Measurements from ENCODE around the gene CCDC57. TPM values are rescaled to one million over a fixed set of nuclear protein-coding genes. Genes with fewer than 3 reads are reported as not detected.

Gene CCDC57
- total and polyA plus RNA-seq, 2 experiments from 2014 or later = 10.6 to 15.3 TPM

- no peaks in the 10 kb centered on the region for H3K9me2 ChIP-seq (ENCODE audit: insufficient read depth)
- H3K36me3 ChIP-seq (ENCODE audit: low read depth) = peaks cover 37% of the 10 kb centered on the region
- 30 to 32% methylated on average over 27 of the region's 27 CpGs for WGBS, 2 experiments (ENCODE audit: low coverage in 1 of 2, low lambda C conversion rate in 2 of 2, missing lambda C conversion rate in 2 of 2)
- no peaks in the 10 kb centered on the region for H3K9me3 ChIP-seq (ENCODE audit: low read depth)
- TF ChIP-seq EZH2 (IDR thresholded peaks at IDR 0.05; ENCODE audit: insufficient read depth, poor library complexity, severe bottlenecking) = no peak
- no peak for TF ChIP-seq EZH2phosphoT487 (IDR thresholded peaks at IDR 0.05; ENCODE audit: insufficient read depth, low read depth)
- H3K9ac ChIP-seq = peak overlapping the region; percentile 65
- in situ Hi-C loops (cut with MboI) = no loop called here
- no peak overlapping the region for H3K4me2 ChIP-seq (ENCODE audit: unreplicated experiment)
- peaks cover 60% of the 10 kb centered on the region for H3F3A ChIP-seq (ENCODE audit: insufficient read depth)
- H4K20me1 ChIP-seq (ENCODE audit: insufficient read depth) = peaks cover 6% of the 10 kb centered on the region; the same call in 1 of the 2 replicates
- H3K27ac ChIP-seq = peak overlapping the region; percentile 87
- H3K4me1 ChIP-seq (ENCODE audit: insufficient read depth) = peaks cover 24% of the 10 kb centered on the region
- peak; percentile 83 for DNase-seq
- H2AFZ ChIP-seq = no peak overlapping the region
- no peak overlapping the region for H3K4me3 ChIP-seq
- peaks cover 50% of the 10 kb centered on the region for H3K79me2 ChIP-seq (ENCODE audit: insufficient read depth)
- no peaks in the 10 kb centered on the region for H3K27me3 ChIP-seq (replicated peaks; ENCODE audit: insufficient read depth)
These were observed 33.9 kb upstream of the CCDC57 start for GRCh38 chr17:82246365-82247181.

- in situ Hi-C loops (cut with MboI) = no loop called here
- H3K4me3 ChIP-seq = no peak overlapping the region
- no peak overlapping the region for H3K4me2 ChIP-seq (ENCODE audit: unreplicated experiment)
- no peak for DNase-seq
- 92 to 98% methylated on average over 5 of the region's 5 CpGs for WGBS, 2 experiments (ENCODE audit: low coverage in 1 of 2, low lambda C conversion rate in 2 of 2, missing lambda C conversion rate in 2 of 2)
- H3K79me2 ChIP-seq (ENCODE audit: insufficient read depth) = peaks cover 44% of the 10 kb centered on the region
- peaks cover 29% of the 10 kb centered on the region for H3K4me1 ChIP-seq (ENCODE audit: insufficient read depth)
- H3K27me3 ChIP-seq (replicated peaks; ENCODE audit: insufficient read depth) = no peaks in the 10 kb centered on the region
- no peaks in the 10 kb centered on the region for H3K9me3 ChIP-seq (ENCODE audit: low read depth)
- H3F3A ChIP-seq (ENCODE audit: insufficient read depth) = peaks cover 66% of the 10 kb centered on the region
- H3K27ac ChIP-seq = peak overlapping the region; percentile 87
- TF ChIP-seq EZH2phosphoT487 (IDR thresholded peaks at IDR 0.05; ENCODE audit: insufficient read depth, low read depth) (no peak), EZH2 (IDR thresholded peaks at IDR 0.05; ENCODE audit: insufficient read depth, poor library complexity, severe bottlenecking) (no peak)
- peak overlapping the region; percentile 65 for H3K9ac ChIP-seq
- H3K36me3 ChIP-seq (ENCODE audit: low read depth) = peaks cover 31% of the 10 kb centered on the region
- H3K9me2 ChIP-seq (ENCODE audit: insufficient read depth) = no peaks in the 10 kb centered on the region
- peaks cover 6% of the 10 kb centered on the region; the same call in 1 of the 2 replicates for H4K20me1 ChIP-seq (ENCODE audit: insufficient read depth)
- no peak overlapping the region for H2AFZ ChIP-seq
These were observed 33.4 kb upstream of the CCDC57 start for GRCh38 chr17:82246040-82246364.

DNA sequence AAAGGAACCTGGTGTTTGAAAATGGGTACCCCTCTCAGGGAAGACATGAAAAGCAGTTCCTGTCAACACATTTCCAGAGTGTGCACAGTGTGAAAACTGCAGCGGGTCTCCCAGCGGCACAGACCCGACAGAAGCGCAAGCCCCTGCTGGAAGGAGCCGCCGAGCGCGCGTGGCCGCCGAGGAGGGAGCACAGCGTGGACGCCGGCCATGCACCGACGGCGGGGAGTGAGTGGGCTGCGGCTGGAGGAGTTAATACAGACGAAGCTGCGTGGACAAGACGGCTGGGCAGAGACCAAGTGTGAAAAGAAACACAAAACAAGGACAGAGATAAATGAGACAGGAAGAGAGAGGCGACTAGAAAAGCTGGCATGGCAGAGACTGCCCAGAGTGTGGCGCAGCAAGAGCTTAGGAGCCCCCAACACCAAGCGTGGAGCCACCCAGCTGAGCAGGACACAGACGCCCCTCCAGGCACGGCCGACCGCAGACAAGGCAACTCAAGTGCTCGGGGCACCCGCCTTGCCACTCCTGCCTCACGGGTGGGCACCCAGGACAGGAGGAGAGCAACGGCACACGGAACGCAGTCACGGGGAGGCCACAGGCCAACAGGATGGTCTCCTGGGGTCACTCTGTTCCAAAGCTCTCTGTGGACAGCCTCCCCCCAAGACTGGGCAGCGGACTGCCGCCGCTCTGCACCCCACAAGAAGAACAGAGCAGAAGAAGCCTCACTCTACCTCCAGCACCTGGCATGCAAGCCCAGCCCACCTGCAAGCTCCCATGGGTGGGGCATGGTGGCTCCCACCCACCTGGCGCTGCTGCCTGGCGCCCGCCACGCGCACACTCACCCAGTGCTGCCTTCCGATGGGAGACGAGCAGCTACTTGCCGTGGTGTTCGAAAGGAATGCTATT, 32.7 kb upstream of the CCDC57 start:
- Histone ChIP-seq H3K9me2 (ENCODE audit: insufficient read depth) (no peaks in the 10 kb centered on the region), H3K9me3 (ENCODE audit: low read depth) (no peaks in the 10 kb centered on the region), H3K4me3 (no peak overlapping the region), H3K27me3 (replicated peaks; ENCODE audit: insufficient read depth) (no peaks in the 10 kb centered on the region), H2AFZ (no peak overlapping the region), H3K27ac (peak overlapping the region; percentile 87), H3F3A (ENCODE audit: insufficient read depth) (peaks cover 66% of the 10 kb centered on the region), H4K20me1 (ENCODE audit: insufficient read depth) (peaks cover 6% of the 10 kb centered on the region; the same call in 1 of the 2 replicates), H3K4me1 (ENCODE audit: insufficient read depth) (peaks cover 35% of the 10 kb centered on the region), H3K4me2 (ENCODE audit: unreplicated experiment) (no peak overlapping the region), H3K9ac (no peak overlapping the region), H3K36me3 (ENCODE audit: low read depth) (peaks cover 25% of the 10 kb centered on the region), H3K79me2 (ENCODE audit: insufficient read depth) (peaks cover 40% of the 10 kb centered on the region)
- TF ChIP-seq EZH2phosphoT487 (IDR thresholded peaks at IDR 0.05; ENCODE audit: insufficient read depth, low read depth) = no peak
- no peak for TF ChIP-seq EZH2 (IDR thresholded peaks at IDR 0.05; ENCODE audit: insufficient read depth, poor library complexity, severe bottlenecking)
- WGBS, 2 experiments (ENCODE audit: low coverage in 1 of 2, low lambda C conversion rate in 2 of 2, missing lambda C conversion rate in 2 of 2) = 91 to 93% methylated on average over 46 to 47 of the region's 47 CpGs
- no peak for DNase-seq
- in situ Hi-C loops (cut with MboI) = no loop called here

DNA sequence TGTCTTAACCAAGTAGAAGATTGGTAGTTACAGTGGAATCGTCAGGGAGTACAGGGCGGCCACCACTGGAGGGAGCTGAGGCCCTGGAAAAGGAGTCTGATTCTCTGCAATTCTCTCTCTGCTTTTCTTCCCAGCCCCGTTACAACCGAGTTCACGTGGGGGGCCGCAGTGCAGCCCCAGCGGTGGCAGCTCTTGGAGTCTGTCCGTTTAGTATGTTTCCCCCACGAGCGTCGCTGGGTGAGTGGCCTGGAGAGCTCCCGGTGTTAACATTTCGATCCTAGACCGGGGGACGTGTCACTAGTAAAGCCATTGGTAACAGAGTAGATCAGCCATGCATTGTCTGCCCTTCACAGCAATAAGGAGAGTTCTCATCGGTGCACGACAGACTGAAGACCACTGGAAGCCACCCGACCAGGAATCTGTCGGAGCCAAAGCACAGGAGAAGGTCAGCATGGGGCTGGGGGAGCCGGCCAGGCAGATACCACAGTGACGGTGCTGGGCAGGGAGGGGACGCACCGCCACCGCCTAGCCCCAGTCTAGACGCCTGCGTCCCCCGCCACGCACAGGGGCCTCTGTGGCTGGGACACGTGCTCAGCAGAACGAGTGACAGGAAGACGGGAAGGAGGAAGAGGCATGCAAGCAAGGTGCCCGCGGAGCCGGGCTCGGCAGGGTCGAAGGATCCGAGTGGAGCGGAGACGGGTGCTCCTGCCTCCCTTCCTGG, 31.9 kb upstream of the CCDC57 start:
- in situ Hi-C loops (cut with MboI) = no loop called here
- Histone ChIP-seq H3K79me2 (ENCODE audit: insufficient read depth) (peaks cover 40% of the 10 kb centered on the region), H3K4me1 (ENCODE audit: insufficient read depth) (peaks cover 43% of the 10 kb centered on the region)

More for the DNA sequence above, 31.9 kb upstream of the CCDC57 start:
- peaks cover 6% of the 10 kb centered on the region; the same call in 1 of the 2 replicates for H4K20me1 ChIP-seq (ENCODE audit: insufficient read depth)
- peaks cover 70% of the 10 kb centered on the region for H3F3A ChIP-seq (ENCODE audit: insufficient read depth)
- no peaks in the 10 kb centered on the region for H3K9me2 ChIP-seq (ENCODE audit: insufficient read depth)
- no peak overlapping the region for H3K9ac ChIP-seq
- no peak overlapping the region for H3K27ac ChIP-seq
- no peaks in the 10 kb centered on the region for H3K27me3 ChIP-seq (replicated peaks; ENCODE audit: insufficient read depth)
- H3K4me2 ChIP-seq (ENCODE audit: unreplicated experiment) = no peak overlapping the region
- H3K36me3 ChIP-seq (ENCODE audit: low read depth) = peaks cover 18% of the 10 kb centered on the region; the same call in 1 of the 2 replicates
- peak; percentile 62 for DNase-seq
- no peaks in the 10 kb centered on the region for H3K9me3 ChIP-seq (ENCODE audit: low read depth)
- H3K4me3 ChIP-seq = no peak overlapping the region
- H2AFZ ChIP-seq = no peak overlapping the region
- 84 to 86% methylated on average over 34 to 39 of the region's 39 CpGs for WGBS, 2 experiments (ENCODE audit: low coverage in 1 of 2, low lambda C conversion rate in 2 of 2, missing lambda C conversion rate in 2 of 2)
- TF ChIP-seq EZH2 (IDR thresholded peaks at IDR 0.05; ENCODE audit: insufficient read depth, poor library complexity, severe bottlenecking) (no peak), EZH2phosphoT487 (IDR thresholded peaks at IDR 0.05; ENCODE audit: insufficient read depth, low read depth) (no peak)
